H9 (cell line): ENCODE results near the gene OR2T1. TPM values are rescaled to one million over a fixed set of nuclear protein-coding genes. Genes with fewer than 3 reads are reported as not detected.

Experiments
- DNase-seq: peaks from one replicate; pipeline ENCODE4 v3.0.0-alpha.2; 2017
- H2AFZ ChIP-seq: one replicate; pipeline ENCODE4 v1.6.1; 2013; ENCODE audit warnings: mild to moderate bottlenecking, low read length, control low read depth, moderate library complexity
- H2AK5ac ChIP-seq: 2 replicates; pipeline ENCODE4 v1.6.1; 2013; ENCODE audit warnings: low read length, control low read depth, mixed read lengths; ENCODE audit not compliant: insufficient read length
- H2BK120ac ChIP-seq: one replicate; pipeline ENCODE4 v1.6.1; 2013; ENCODE audit warnings: low read depth, mild to moderate bottlenecking, low read length, control low read depth, inconsistent platforms; ENCODE audit not compliant: poor library complexity, severe bottlenecking
- H2BK12ac ChIP-seq: 2 replicates; pipeline ENCODE4 v1.6.1; 2013; ENCODE audit warnings: low read length, control low read depth, mixed read lengths, low read depth; ENCODE audit not compliant: insufficient read length
- H2BK15ac ChIP-seq: 2 replicates; pipeline ENCODE4 v1.6.1; 2013; ENCODE audit warnings: low read depth, low read length, control low read depth
- H2BK20ac ChIP-seq: one replicate; pipeline ENCODE4 v1.6.1; 2013; ENCODE audit warnings: low read depth, mild to moderate bottlenecking, low read length, control low read depth, inconsistent platforms; ENCODE audit not compliant: poor library complexity, severe bottlenecking
- H2BK5ac ChIP-seq: 2 replicates; pipeline ENCODE4 v1.6.1; 2013; ENCODE audit warnings: low read length, control low read depth, mixed read lengths; ENCODE audit not compliant: insufficient read length
- H3K14ac ChIP-seq: 2 replicates; pipeline ENCODE4 v1.6.1; 2013; ENCODE audit warnings: low read length, control low read depth; ENCODE audit not compliant: insufficient read depth
- H3K18ac ChIP-seq: 2 replicates; pipeline ENCODE4 v1.6.1; 2013; ENCODE audit warnings: low read depth, mild to moderate bottlenecking, mixed read lengths, low read length, control low read depth; ENCODE audit not compliant: insufficient read length
- H3K23ac ChIP-seq: 2 replicates; pipeline ENCODE4 v1.6.1; 2013; ENCODE audit warnings: low read length, control low read depth, mixed read lengths, low read depth; ENCODE audit not compliant: insufficient read length
- H3K23me2 ChIP-seq: 2 replicates; pipeline ENCODE4 v1.6.1; 2013; ENCODE audit warnings: low read depth, mild to moderate bottlenecking, mixed read lengths, low read length, control low read depth; ENCODE audit not compliant: insufficient read length, poor library complexity, severe bottlenecking
- H3K27ac ChIP-seq: 2 replicates; pipeline ENCODE4 v1.5.1; 2013; ENCODE audit warnings: low read length, control low read depth, mixed read lengths, low read depth; ENCODE audit not compliant: insufficient read length
- H3K27me3 ChIP-seq: 2 replicates; pipeline ENCODE4 v1.6.1; 2013; ENCODE audit warnings: low read length, control low read depth, inconsistent platforms; ENCODE audit not compliant: insufficient read depth
- H3K4ac ChIP-seq: 2 replicates; pipeline ENCODE4 v1.6.1; 2013; ENCODE audit warnings: low read depth, mild to moderate bottlenecking, control low read depth, inconsistent platforms, low read length, moderate library complexity
- H3K4me1 ChIP-seq: 2 replicates; pipeline ENCODE4 v1.6.1; 2013; ENCODE audit warnings: low read length, control low read depth, inconsistent platforms; ENCODE audit not compliant: insufficient read depth
- H3K4me2 ChIP-seq: 2 replicates; pipeline ENCODE4 v1.6.1; 2013; ENCODE audit warnings: low read length, control low read depth, mixed read lengths; ENCODE audit not compliant: insufficient read length, insufficient read depth
- H3K56ac ChIP-seq: 2 replicates; pipeline ENCODE4 v1.6.1; 2013; ENCODE audit warnings: low read depth, mild to moderate bottlenecking, mixed read lengths, low read length, control low read depth; ENCODE audit not compliant: insufficient read length
- H3K79me1 ChIP-seq: 2 replicates; pipeline ENCODE4 v1.6.1; 2013; ENCODE audit warnings: low read depth, mild to moderate bottlenecking, moderate library complexity, low read length, control low read depth, inconsistent platforms; ENCODE audit not compliant: insufficient read depth, poor library complexity, severe bottlenecking
- H3K79me2 ChIP-seq: 2 replicates; pipeline ENCODE4 v1.6.1; 2013; ENCODE audit warnings: low read length, control low read depth, inconsistent platforms; ENCODE audit not compliant: insufficient read depth
- H3K9ac ChIP-seq: 2 replicates; pipeline ENCODE4 v1.6.1; 2013; ENCODE audit warnings: low read length, control low read depth, mixed read lengths; ENCODE audit not compliant: insufficient read length; ENCODE audit errors: extremely low read depth
- H3K9me3 ChIP-seq: one replicate; pipeline ENCODE4 v1.6.1; 2013; ENCODE audit warnings: low read depth, low read length, inconsistent platforms; ENCODE audit not compliant: control insufficient read depth
- H3T11ph ChIP-seq: one replicate; pipeline ENCODE4 v1.6.1; 2013; ENCODE audit warnings: mild to moderate bottlenecking, low read length, control low read depth, inconsistent platforms
- H4K20me1 ChIP-seq: one replicate; pipeline ENCODE4 v1.6.1; 2013; ENCODE audit not compliant: control insufficient read depth, insufficient read length, insufficient read depth
- H4K5ac ChIP-seq: 2 replicates; pipeline ENCODE4 v1.6.1; 2013; ENCODE audit warnings: low read depth, mild to moderate bottlenecking, mixed read lengths, low read length, control low read depth; ENCODE audit not compliant: insufficient read length
- H4K8ac ChIP-seq: replicated peaks from 2 replicates; pipeline ENCODE4 v1.6.1; 2013; ENCODE audit warnings: low read length, control low read depth, mixed read lengths, low read depth; ENCODE audit not compliant: insufficient read length
- H4K91ac ChIP-seq: 2 replicates; pipeline ENCODE4 v1.6.1; 2013; ENCODE audit warnings: low read depth, mild to moderate bottlenecking, moderate library complexity, mixed read lengths, low read length, control low read depth; ENCODE audit not compliant: insufficient read length
- H3K27ac Mint-ChIP-seq, 3 experiments: 2 replicates in 2 of 3; 3 replicates in 1 of 3; pipeline ENCODE4 v1.8.0; 2020 to 2021; ENCODE audit warnings: mixed read lengths in 3 of 3, mild to moderate bottlenecking in 1 of 3, moderate library complexity in 1 of 3
- H3K27me3 Mint-ChIP-seq: 2 replicates; pipeline ENCODE4 v1.8.0; 2021; ENCODE audit warnings: low read depth, mild to moderate bottlenecking, moderate library complexity, mixed read lengths
- H3K36me3 Mint-ChIP-seq, 3 experiments: 2 replicates in 2 of 3; 3 replicates in 1 of 3; pipeline ENCODE4 v1.8.0; 2020 to 2021; ENCODE audit warnings: low read depth in 3 of 3, mixed read lengths in 3 of 3; ENCODE audit not compliant: insufficient read depth in 1 of 3
- H3K4me1 Mint-ChIP-seq, 2 experiments: 2 replicates each; pipeline ENCODE4 v1.8.0; 2020; ENCODE audit warnings: mixed read lengths in 2 of 2
- H3K4me3 Mint-ChIP-seq, 2 experiments: 2 replicates in 1 of 2; 3 replicates in 1 of 2; pipeline ENCODE4 v1.8.0; 2020 to 2021; ENCODE audit warnings: mild to moderate bottlenecking in 2 of 2, mixed read lengths in 2 of 2, moderate library complexity in 1 of 2
- H3K9me3 Mint-ChIP-seq, 2 experiments: 2 replicates in 1 of 2; 3 replicates in 1 of 2; pipeline ENCODE4 v1.8.0; 2020; ENCODE audit warnings: mild to moderate bottlenecking in 2 of 2, mixed read lengths in 2 of 2, moderate library complexity in 1 of 2
- CTCF ChIP-seq: fragments of 200-600 bp; sonication (generic); conservative IDR thresholded peaks from 3 replicates; pipeline ENCODE4 v1.8.0; 2021; ENCODE audit warnings: antibody characterized with exemption, mild to moderate bottlenecking
- WGBS: extraction: QIAGEN DNeasy Blood & Tissue Kit; methylation state at CpG from one replicate; pipeline ENCODE4 v1.1.7; 2013; ENCODE audit warnings: missing lambda C conversion rate, low lambda C conversion rate, mixed read lengths; ENCODE audit not compliant: insufficient read length; ENCODE audit errors: extremely low coverage; 5-methylcytosine and 5-hydroxymethylcytosine counted together
- total RNA-seq: library from RNA; stranded (reverse); gene quantifications from 2 replicates; pipeline ENCODE4 v1.2.1, GENCODE V29; 2021

The OR2T1 gene
- total RNA-seq, 1 experiment from 2014 or later = not detected

GRCh38 chr1:248359415-248359814 lies 43.4 kb upstream of the OR2T1 start:
- no peak overlapping the region for H3K4me2 ChIP-seq
- Mint-ChIP-seq H3K27ac (no peak overlapping the region), H3K36me3 (peaks cover 0 to 26% (median 7%) of the 10 kb centered on the region in 3 experiments; a peak in 3 of 7 replicates), H3K27me3 (no peaks in the 10 kb centered on the region), H3K4me1 (no peaks in the 10 kb centered on the region), H3K4me3 (no peak overlapping the region), H3K9me3 (peaks cover 79 to 85% of the 10 kb centered on the region in 2 experiments)
- no peak for DNase-seq
- no peak overlapping the region for H3K56ac ChIP-seq
- no peak overlapping the region for H4K8ac ChIP-seq
- no peaks in the 10 kb centered on the region for H3K79me2 ChIP-seq
- no CpG with 5 or more reads among the region's 3 CpGs for WGBS
- no peak overlapping the region for H3K4ac ChIP-seq
- no peak overlapping the region for H4K5ac ChIP-seq
- no peak overlapping the region for H2BK120ac ChIP-seq
- H2BK5ac ChIP-seq = no peak overlapping the region
- peaks cover 77% of the 10 kb centered on the region for H3K9me3 ChIP-seq
- H2AK5ac ChIP-seq = no peak overlapping the region
- no peak overlapping the region for H3K27ac ChIP-seq
- no peak for TF ChIP-seq CTCF
- no peak overlapping the region for H2BK12ac ChIP-seq
- no peak overlapping the region for H3K23ac ChIP-seq
- no peak overlapping the region for H3T11ph ChIP-seq
- no peak overlapping the region for H3K9ac ChIP-seq
- H2BK20ac ChIP-seq = no peak overlapping the region
- no peaks in the 10 kb centered on the region for H3K79me1 ChIP-seq
- H3K27me3 ChIP-seq = no peaks in the 10 kb centered on the region
- H4K91ac ChIP-seq = no peak overlapping the region
- no peak overlapping the region for H3K18ac ChIP-seq
- H3K14ac ChIP-seq = no peak overlapping the region
- H4K20me1 ChIP-seq = no peaks in the 10 kb centered on the region
- no peak overlapping the region for H2BK15ac ChIP-seq
- no peaks in the 10 kb centered on the region for H3K23me2 ChIP-seq
- H3K4me1 ChIP-seq = no peaks in the 10 kb centered on the region
- no peak overlapping the region for H2AFZ ChIP-seq
